Measurements from ENCODE around the gene RPS19BP1. TPM values are rescaled to one million over a fixed set of nuclear protein-coding genes. Genes with fewer than 3 reads are reported as not detected.
A peak's percentile ranks its signal among the peaks of the same experiment; 100 is the strongest.
"Not testable (repeated sequence)": the region's sequence is repeated elsewhere in the genome, so short reads cannot be mapped to it uniquely, and the experiment has no call there.

Gene RPS19BP1
- polyA plus RNA-seq, 3 donors from 2014 or later, result 139 to 239 (median 180) TPM

DNA sequence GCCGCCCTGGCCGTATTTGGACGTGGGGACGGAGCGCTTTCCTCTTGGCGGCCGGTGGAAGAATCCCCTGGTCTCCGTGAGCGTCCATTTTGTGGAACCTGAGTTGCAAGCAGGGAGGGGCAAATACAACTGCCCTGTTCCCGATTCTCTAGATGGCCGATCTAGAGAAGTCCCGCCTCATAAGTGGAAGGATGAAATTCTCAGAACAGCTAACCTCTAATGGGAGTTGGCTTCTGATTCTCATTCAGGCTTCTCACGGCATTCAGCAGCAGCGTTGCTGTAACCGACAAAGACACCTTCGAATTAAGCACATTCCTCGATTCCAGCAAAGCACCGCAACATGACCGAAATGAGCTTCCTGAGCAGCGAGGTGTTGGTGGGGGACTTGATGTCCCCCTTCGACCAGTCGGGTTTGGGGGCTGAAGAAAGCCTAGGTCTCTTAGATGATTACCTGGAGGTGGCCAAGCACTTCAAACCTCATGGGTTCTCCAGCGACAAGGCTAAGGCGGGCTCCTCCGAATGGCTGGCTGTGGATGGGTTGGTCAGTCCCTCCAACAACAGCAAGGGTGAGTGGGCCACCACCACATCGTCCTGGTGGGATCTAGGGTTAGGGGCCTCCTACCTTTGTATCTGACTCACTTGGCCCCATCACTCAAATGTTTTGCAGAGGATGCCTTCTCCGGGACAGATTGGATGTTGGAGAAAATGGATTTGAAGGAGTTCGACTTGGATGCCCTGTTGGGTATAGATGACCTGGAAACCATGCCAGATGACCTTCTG lies 11.3 kb downstream of the RPS19BP1 start:
- Mint-ChIP-seq H3K27me3 (ENCODE audit: low read depth in 3 of 3) (peaks cover 11 to 35% (median 22%) of the 10 kb centered on the region in 3 donors), H3K4me1 (peaks cover 53 to 57% of the 10 kb centered on the region in 2 donors), H3K4me3 (peak overlapping the region; percentile 92 to 99 (median 96)), H3K27ac (peak overlapping the region; percentile 85 to 99 (median 98)), H3K36me3 (peaks cover 14 to 33% (median 16%) of the 10 kb centered on the region in 3 donors)
- DNase-seq, H3K9me3 Mint-ChIP-seq: not testable (repeated sequence)

GRCh38 chr22:39520226-39521105 lies 12.1 kb downstream of the RPS19BP1 start, which contains the start of gene ATF4:
Gene ATF4 (plus strand): TSS chr22:39520562. CDS start chr22:39521446, 884 bp downstream.
- H3K27ac Mint-ChIP-seq, result peak within 1 kb of the TSS; percentile 90 to 99 (median 98)
- no peaks in the 10 kb centered on the region for H3K9me3 Mint-ChIP-seq
- H3K36me3 Mint-ChIP-seq, result peaks cover 16 to 39% (median 18%) of the 10 kb centered on the region in 3 donors
- peak; percentile 66 to 98 (median 97) for DNase-seq
- peaks cover 11 to 35% (median 22%) of the 10 kb centered on the region in 3 donors for H3K27me3 Mint-ChIP-seq (ENCODE audit: low read depth in 3 of 3)
- H3K4me3 Mint-ChIP-seq, result peak within 1 kb of the TSS; percentile 92 to 99 (median 96)
- peaks cover 47 to 48% of the 10 kb centered on the region in 2 donors for H3K4me1 Mint-ChIP-seq

- Mint-ChIP-seq H3K4me3 (peak overlapping the region; percentile 92 to 99 (median 96)), H3K4me1 (peaks cover 40 to 42% of the 10 kb centered on the region in 2 donors), H3K27ac (peak overlapping the region; percentile 90 to 99 (median 98)), H3K27me3 (ENCODE audit: low read depth in 3 of 3) (peaks cover 11 to 35% (median 22%) of the 10 kb centered on the region in 3 donors), H3K9me3 (no peaks in the 10 kb centered on the region), H3K36me3 (peaks cover 16 to 37% (median 18%) of the 10 kb centered on the region in 3 donors)
- peak in 1 of 3 donors; percentile 95 for DNase-seq
Measured at GRCh38 chr22:39519681-39520225, 12.8 kb downstream of the RPS19BP1 start.

DNA sequence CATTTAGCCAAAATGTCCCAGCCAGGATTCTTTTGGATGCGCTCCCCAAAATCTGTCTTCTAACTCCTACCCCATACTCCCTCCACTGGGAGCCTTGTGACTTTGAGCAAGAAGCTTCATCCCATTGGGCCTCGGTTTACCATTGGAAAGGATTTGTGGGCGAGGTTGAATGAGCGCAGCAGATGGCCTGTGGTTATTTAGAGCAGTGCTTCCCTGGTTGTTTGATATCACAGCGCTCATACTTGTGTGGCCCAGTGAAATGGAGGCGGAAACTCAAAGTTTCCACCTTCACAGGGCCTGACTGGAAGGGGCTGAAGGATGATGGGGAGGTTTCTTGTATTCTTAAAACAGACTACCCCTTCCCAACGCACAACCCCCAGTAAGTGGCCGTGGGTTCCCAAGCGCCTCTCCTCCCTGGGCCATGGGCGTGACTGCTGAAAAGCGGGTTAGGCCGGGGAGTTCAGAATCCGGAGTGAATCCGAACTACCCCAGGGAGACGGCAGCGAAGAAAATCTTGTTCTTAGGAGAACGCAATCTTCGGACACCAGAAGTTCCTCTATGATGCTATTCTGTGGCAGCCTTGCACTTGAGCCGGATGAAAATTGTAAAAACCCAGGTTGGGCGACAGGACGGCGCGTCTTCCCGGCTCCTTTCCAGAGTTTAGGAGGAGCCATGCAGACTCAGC lies 13.4 kb downstream of the RPS19BP1 start:
- DNase-seq, result no peak
- no peaks in the 10 kb centered on the region for H3K9me3 Mint-ChIP-seq
- H3K4me3 Mint-ChIP-seq, result peak overlapping the region; percentile 92 to 99 (median 96)
- peak overlapping the region; percentile 85 to 99 (median 94) for H3K27ac Mint-ChIP-seq
- peaks cover 37 to 42% of the 10 kb centered on the region in 2 donors for H3K4me1 Mint-ChIP-seq
- H3K36me3 Mint-ChIP-seq, result peaks cover 20 to 40% (median 22%) of the 10 kb centered on the region in 3 donors
- H3K27me3 Mint-ChIP-seq (ENCODE audit: low read depth in 3 of 3), result peaks cover 11 to 35% (median 24%) of the 10 kb centered on the region in 3 donors

DNA sequence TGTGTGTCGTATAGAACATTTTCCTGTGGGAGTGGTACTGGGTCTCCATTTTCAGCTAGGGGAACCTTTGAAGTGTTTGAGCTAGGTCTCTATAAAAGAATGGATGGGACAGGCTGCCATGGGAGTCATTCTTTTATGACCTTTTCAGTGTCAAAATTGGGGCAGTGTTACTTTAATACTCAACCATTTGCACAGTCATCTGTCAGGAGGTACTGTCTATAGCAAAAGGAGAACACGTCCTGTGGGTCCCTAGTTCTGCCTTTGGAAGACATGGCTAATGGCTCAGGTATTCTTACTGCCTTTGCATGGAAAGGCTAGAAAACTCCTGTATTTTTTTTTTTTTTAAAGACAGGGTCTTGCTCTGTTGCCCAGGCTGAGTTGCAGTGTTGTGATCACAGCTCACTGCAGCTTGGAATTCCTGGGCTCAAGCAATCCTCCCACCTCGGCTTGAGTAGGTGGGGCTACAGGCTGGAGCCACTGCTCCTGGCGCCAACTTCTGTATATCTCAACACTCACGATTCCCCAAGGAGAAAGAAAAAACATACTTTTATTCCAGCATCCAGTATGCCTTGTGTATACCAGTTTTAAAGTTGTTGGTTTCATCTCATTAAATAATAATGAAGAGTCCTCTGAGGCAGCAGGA lies 14.3 kb downstream of the RPS19BP1 start:
- H3K36me3 Mint-ChIP-seq, result peaks cover 22 to 42% (median 23%) of the 10 kb centered on the region in 3 donors
- H3K9me3 Mint-ChIP-seq, result no peaks in the 10 kb centered on the region
- H3K4me1 Mint-ChIP-seq, result peaks cover 33 to 40% of the 10 kb centered on the region in 2 donors
- no peak for DNase-seq
- peak overlapping the region; percentile 61 to 99 (median 92) for H3K4me3 Mint-ChIP-seq
- peaks cover 11 to 33% (median 22%) of the 10 kb centered on the region in 3 donors for H3K27me3 Mint-ChIP-seq (ENCODE audit: low read depth in 3 of 3)
- peak overlapping the region in 3 of 6 donors; percentile 7 to 97 (median 85) for H3K27ac Mint-ChIP-seq

GRCh38 chr22:39517470-39517869 lies 15.1 kb downstream of the RPS19BP1 start:
- no peak overlapping the region for H3K4me3 Mint-ChIP-seq
- peaks cover 25 to 32% of the 10 kb centered on the region in 2 donors for H3K4me1 Mint-ChIP-seq
- H3K27me3 Mint-ChIP-seq (ENCODE audit: low read depth in 3 of 3), result peaks cover 14 to 25% (median 21%) of the 10 kb centered on the region in 3 donors
- no peak for DNase-seq
- H3K27ac Mint-ChIP-seq, result peak overlapping the region in 1 of 6 donors; percentile 7
- H3K36me3 Mint-ChIP-seq, result peaks cover 16 to 36% (median 26%) of the 10 kb centered on the region in 3 donors
- H3K9me3 Mint-ChIP-seq, result no peaks in the 10 kb centered on the region

GRCh38 chr22:39515266-39516050 lies 17.1 kb downstream of the RPS19BP1 start:
- Mint-ChIP-seq H3K4me1 (peaks cover 9 to 24% of the 10 kb centered on the region in 2 donors), H3K9me3 (no peaks in the 10 kb centered on the region), H3K4me3 (no peak overlapping the region), H3K36me3 (peaks cover 15 to 32% (median 21%) of the 10 kb centered on the region in 3 donors), H3K27me3 (ENCODE audit: low read depth in 3 of 3) (peaks cover 8 to 9% (median 9%) of the 10 kb centered on the region in 3 donors), H3K27ac (no peak overlapping the region)
- no peak for DNase-seq

GRCh38 chr22:39514373-39514973 lies 18.1 kb downstream of the RPS19BP1 start:
- Mint-ChIP-seq H3K4me1 (peaks cover 7 to 29% of the 10 kb centered on the region in 2 donors), H3K36me3 (peaks cover 18 to 37% (median 21%) of the 10 kb centered on the region in 3 donors), H3K27me3 (ENCODE audit: low read depth in 3 of 3) (peaks cover 2 to 4% (median 3%) of the 10 kb centered on the region in 3 donors), H3K27ac (no peak overlapping the region), H3K9me3 (no peaks in the 10 kb centered on the region), H3K4me3 (no peak overlapping the region)
- no peak for DNase-seq

- no peak overlapping the region for H3K4me3 Mint-ChIP-seq
- H3K4me1 Mint-ChIP-seq, result peaks cover 1 to 26% of the 10 kb centered on the region in 2 donors
- no peak for DNase-seq
- peaks cover 19 to 42% (median 21%) of the 10 kb centered on the region in 3 donors for H3K36me3 Mint-ChIP-seq
- no peaks in the 10 kb centered on the region for H3K9me3 Mint-ChIP-seq
- peaks cover 0 to 4% (median 3%) of the 10 kb centered on the region in 3 donors for H3K27me3 Mint-ChIP-seq (ENCODE audit: low read depth in 3 of 3)
- H3K27ac Mint-ChIP-seq, result no peak overlapping the region
Measured at GRCh38 chr22:39513791-39514190, 18.8 kb downstream of the RPS19BP1 start.

- Mint-ChIP-seq H3K27ac (no peak overlapping the region), H3K27me3 (ENCODE audit: low read depth in 3 of 3) (peaks cover 0 to 4% (median 1%) of the 10 kb centered on the region in 3 donors), H3K4me1 (peaks cover 5 to 31% of the 10 kb centered on the region in 2 donors), H3K9me3 (no peaks in the 10 kb centered on the region), H3K4me3 (no peak overlapping the region), H3K36me3 (peaks cover 20 to 45% (median 25%) of the 10 kb centered on the region in 3 donors)
- DNase-seq, result no peak
Measured at GRCh38 chr22:39512026-39512425, 20.5 kb downstream of the RPS19BP1 start.

DNA sequence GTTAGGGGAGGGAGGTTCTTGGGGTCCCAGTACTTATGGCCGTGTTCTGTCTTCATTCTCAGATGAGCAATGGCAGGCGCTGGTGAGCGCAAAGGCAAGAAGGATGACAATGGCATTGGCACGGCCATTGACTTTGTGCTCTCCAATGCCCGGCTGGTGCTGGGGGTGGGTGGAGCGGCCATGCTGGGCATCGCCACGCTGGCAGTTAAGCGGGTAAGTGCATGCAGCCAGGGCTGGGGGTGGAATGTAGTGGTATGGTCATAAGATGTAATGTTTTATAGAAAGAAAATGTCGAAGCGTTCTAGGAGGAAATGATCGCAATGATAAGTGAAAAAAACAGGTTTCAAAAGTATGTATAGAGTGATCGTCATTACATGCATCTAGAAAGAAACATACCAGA lies 21.3 kb downstream of the RPS19BP1 start:
- H3K9me3 Mint-ChIP-seq, result no peaks in the 10 kb centered on the region
- peaks cover 19 to 50% (median 33%) of the 10 kb centered on the region in 3 donors for H3K36me3 Mint-ChIP-seq
- H3K27ac Mint-ChIP-seq, result no peak overlapping the region
- DNase-seq, result no peak
- H3K4me1 Mint-ChIP-seq, result peaks cover 5 to 39% of the 10 kb centered on the region in 2 donors
- H3K27me3 Mint-ChIP-seq (ENCODE audit: low read depth in 3 of 3), result peaks cover 0 to 4% (median 1%) of the 10 kb centered on the region in 3 donors
- H3K4me3 Mint-ChIP-seq, result no peak overlapping the region

All from immature natural killer cell (primary cell).